HFFc6 (cell line): ENCODE results near the gene CD7. TPM values are rescaled to one million over a fixed set of nuclear protein-coding genes. Genes with fewer than 3 reads are reported as not detected.

ENCODE experiments used
- DNase-seq: peaks from one replicate; pipeline ENCODE4 v3.0.0-alpha.2; 2018
- H3K27ac Mint-ChIP-seq: 2 replicates; pipeline ENCODE4 v1.8.0; 2020; ENCODE audit warnings: mild to moderate bottlenecking, mixed read lengths
- H3K27me3 Mint-ChIP-seq: 2 replicates; pipeline ENCODE4 v1.8.0; 2021; ENCODE audit warnings: mild to moderate bottlenecking, moderate library complexity, mixed read lengths; ENCODE audit not compliant: insufficient read depth
- H3K36me3 Mint-ChIP-seq: 2 replicates; pipeline ENCODE4 v1.8.0; 2021; ENCODE audit warnings: low read depth, mixed read lengths
- H3K4me1 Mint-ChIP-seq: 2 replicates; pipeline ENCODE4 v1.8.0; 2020; ENCODE audit warnings: low read depth, mixed read lengths
- H3K4me3 Mint-ChIP-seq: 2 replicates; pipeline ENCODE4 v1.8.0; 2020; ENCODE audit warnings: mild to moderate bottlenecking, moderate library complexity, mixed read lengths
- H3K9me3 Mint-ChIP-seq: 2 replicates; pipeline ENCODE4 v1.8.0; 2020; ENCODE audit warnings: mild to moderate bottlenecking, mixed read lengths
- CTCF ChIP-seq: fragments of 200-600 bp; sonication (generic); IDR thresholded peaks from 2 replicates; pipeline ENCODE4 v1.5.0; 2021; ENCODE audit warnings: antibody characterized with exemption, mild to moderate bottlenecking
- total RNA-seq, 6 experiments: library from RNA; stranded (reverse); fragmentation: NEBNext Ultra II Directional; extraction: Animal tissue kit (Norgen Biotek cat#: 25700); gene quantifications; 2 replicates in 1 of 6; 3 replicates in 5 of 6; pipeline ENCODE4 v1.2.3, GENCODE V29; 2021

CD7 gene
- total RNA-seq, 6 experiments from 2014 or later = 0.20 TPM; not detected in 5

- Mint-ChIP-seq H3K36me3 (no peaks in the 10 kb centered on the region), H3K4me1 (peaks cover 29% of the 10 kb centered on the region), H3K27me3 (peaks cover 3% of the 10 kb centered on the region), H3K9me3 (no peaks in the 10 kb centered on the region), H3K4me3 (no peak overlapping the region), H3K27ac (no peak overlapping the region)
- peak; percentile 58 for DNase-seq
- TF ChIP-seq CTCF = peak; percentile 91
Measured at GRCh38 chr17:82300707-82301270, 16.6 kb downstream of the CD7 start.

- no peaks in the 10 kb centered on the region for H3K9me3 Mint-ChIP-seq
- no peak for DNase-seq
- no peaks in the 10 kb centered on the region for H3K36me3 Mint-ChIP-seq
- H3K4me1 Mint-ChIP-seq = peaks cover 34% of the 10 kb centered on the region
- TF ChIP-seq CTCF = no peak
- peaks cover 3% of the 10 kb centered on the region for H3K27me3 Mint-ChIP-seq
- no peak overlapping the region for H3K4me3 Mint-ChIP-seq
- no peak overlapping the region for H3K27ac Mint-ChIP-seq
Measured at GRCh38 chr17:82300228-82300627, 17.2 kb downstream of the CD7 start.

- peaks cover 3% of the 10 kb centered on the region for H3K27me3 Mint-ChIP-seq
Measured at GRCh38 chr17:82299452-82299851, 18.0 kb downstream of the CD7 start.

GRCh38 chr17:82298538-82299421, 18.6 kb downstream of the CD7 start:
- peaks cover 45% of the 10 kb centered on the region for H3K4me1 Mint-ChIP-seq
- peaks cover 3% of the 10 kb centered on the region for H3K27me3 Mint-ChIP-seq
- peak overlapping the region; percentile 90 for H3K4me3 Mint-ChIP-seq
- DNase-seq = no peak
- no peak for TF ChIP-seq CTCF
- no peaks in the 10 kb centered on the region for H3K9me3 Mint-ChIP-seq
- peak overlapping the region; percentile 99 for H3K27ac Mint-ChIP-seq
- no peaks in the 10 kb centered on the region for H3K36me3 Mint-ChIP-seq

More at GRCh38 chr17:82299452-82299851, 18.0 kb downstream of the CD7 start:
- H3K27ac Mint-ChIP-seq = no peak overlapping the region
- no peak overlapping the region; the same call in 1 of the 2 replicates for H3K4me3 Mint-ChIP-seq
- no peaks in the 10 kb centered on the region for H3K9me3 Mint-ChIP-seq
- TF ChIP-seq CTCF = no peak
- H3K36me3 Mint-ChIP-seq = no peaks in the 10 kb centered on the region
- no peak for DNase-seq
- H3K4me1 Mint-ChIP-seq = peaks cover 40% of the 10 kb centered on the region

GRCh38 chr17:82297714-82298537, 19.5 kb downstream of the CD7 start:
- H3K4me1 Mint-ChIP-seq = peaks cover 49% of the 10 kb centered on the region
- peaks cover 3% of the 10 kb centered on the region for H3K27me3 Mint-ChIP-seq
- no peaks in the 10 kb centered on the region for H3K36me3 Mint-ChIP-seq
- H3K27ac Mint-ChIP-seq = peak overlapping the region; percentile 99
- peak; percentile 89 for DNase-seq
- no peaks in the 10 kb centered on the region for H3K9me3 Mint-ChIP-seq
- peak overlapping the region; percentile 90 for H3K4me3 Mint-ChIP-seq
- TF ChIP-seq CTCF = peak; percentile 32
